Left renal cortex interstitium (tissue), 4 donors: ENCODE results near the gene MRC1. TPM values are rescaled to one million over a fixed set of nuclear protein-coding genes. Genes with fewer than 3 reads are reported as not detected.

Experiments used
- DNase-seq, 4 donors: peaks; one replicate each; pipeline ENCODE4 v3.0.0-alpha.2; 2013; ENCODE audit warnings: low read depth in 4 of 4, low spot score in 2 of 4, missing footprints in 1 of 4
- polyA plus RNA-seq, 4 donors: library from polyadenylated mRNA; unstranded; fragments of 120-200 nt; gene quantifications; one replicate each; pipeline ENCODE4 v1.2.1, GENCODE V29; 2013; ENCODE audit not compliant: insufficient read length in 4 of 4

MRC1 gene
- polyA plus RNA-seq, 4 donors = 8.2 to 11.8 (median 9.6) TPM

DNA sequence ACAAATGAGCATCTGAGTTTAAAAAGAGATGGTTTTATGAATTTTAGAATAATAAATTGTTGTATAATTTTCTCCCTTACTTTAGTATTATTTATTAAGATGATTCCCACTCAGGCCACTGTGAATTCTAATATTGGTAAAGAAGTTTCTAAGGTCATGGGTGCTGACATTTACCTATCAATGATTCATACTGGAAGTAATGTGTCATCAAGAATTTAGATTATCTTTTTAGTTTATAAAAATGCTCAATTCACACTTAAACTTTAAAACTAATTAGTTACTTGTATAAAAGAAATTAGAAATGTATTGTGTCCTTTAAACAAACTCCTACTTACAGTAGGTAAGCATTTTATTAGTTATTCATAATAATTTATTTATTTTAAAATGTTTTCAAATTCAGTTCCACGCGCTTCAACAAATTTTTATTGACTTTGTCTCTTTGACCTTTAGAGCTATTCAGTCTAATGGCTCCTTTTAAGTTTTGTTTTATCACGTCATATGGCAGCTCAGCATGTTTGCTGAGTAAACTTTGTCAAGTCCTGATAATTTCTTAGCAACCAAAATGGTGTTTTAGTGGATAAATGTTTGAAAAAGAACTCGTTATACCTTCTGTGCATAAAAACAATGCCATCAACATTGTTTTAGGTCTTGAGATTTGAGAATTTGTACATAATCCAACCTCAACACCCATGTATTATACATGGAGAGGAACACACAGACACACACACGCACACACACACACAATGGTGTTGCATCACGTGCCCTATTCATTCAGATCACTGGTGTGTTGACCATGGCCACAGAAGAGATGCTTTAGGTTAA, 15.1 kb upstream of the MRC1 start:
- DNase-seq = no peak

DNA sequence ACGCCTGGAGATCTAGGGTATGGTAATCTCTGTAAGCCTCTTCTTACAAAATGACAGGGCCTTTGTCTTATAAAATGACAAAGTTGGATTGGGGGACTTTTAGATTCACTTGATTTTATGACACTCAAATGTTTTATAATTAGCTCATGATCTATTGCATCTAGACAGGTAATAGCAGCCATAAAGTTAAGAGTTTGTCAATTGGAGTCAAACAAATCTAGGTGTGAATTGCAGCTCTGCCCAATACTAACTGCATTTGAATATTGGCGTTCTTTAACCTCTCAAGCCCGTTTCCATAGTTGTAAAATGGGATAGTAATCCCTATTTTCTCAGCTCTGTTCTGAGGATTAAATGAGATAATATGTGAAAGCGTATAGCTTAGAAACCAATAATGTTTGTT, 14.1 kb upstream of the MRC1 start:
- DNase-seq = no peak

DNA sequence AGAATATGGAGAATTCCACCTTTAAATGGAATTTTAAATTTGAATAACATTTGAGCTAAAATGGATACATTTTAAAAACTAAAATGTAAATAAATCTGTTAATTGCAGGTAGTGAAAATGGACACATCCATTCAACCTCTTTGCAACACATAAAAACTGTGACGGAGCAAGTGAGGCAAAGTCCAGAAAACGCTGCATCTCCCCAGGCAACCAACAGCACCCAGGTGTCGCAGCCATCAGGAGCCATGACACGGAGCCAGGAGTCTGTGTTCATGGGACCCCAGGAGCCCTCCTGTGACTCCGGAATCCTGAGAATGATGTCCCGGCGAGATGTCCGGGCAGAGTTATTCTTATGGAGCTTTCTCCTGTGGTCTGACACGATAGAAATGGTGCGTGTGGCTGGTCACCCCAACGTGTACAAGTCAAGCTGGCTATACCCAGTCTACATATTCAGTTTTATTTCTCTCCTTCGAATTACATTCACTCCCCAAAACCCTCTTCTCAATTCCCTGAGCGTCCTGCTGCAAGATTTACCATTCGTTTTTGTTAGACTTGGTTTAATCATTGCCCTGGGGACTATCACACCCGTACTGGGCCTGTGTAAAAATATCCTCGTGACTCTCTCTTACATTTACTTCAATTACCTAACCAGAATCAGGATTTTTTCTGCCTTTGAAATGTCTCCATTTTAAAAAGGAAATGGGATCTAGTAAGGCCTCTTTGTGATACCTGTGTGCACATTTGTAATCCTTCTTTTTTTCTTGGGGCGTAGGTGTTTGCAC, 13.1 kb upstream of the MRC1 start:
- no peak for DNase-seq

GRCh38 chr10:17801507-17801906, 7.6 kb upstream of the MRC1 start:
- no peak for DNase-seq

- no peak for DNase-seq
These were observed 6.8 kb upstream of the MRC1 start for GRCh38 chr10:17802350-17802749.

DNA sequence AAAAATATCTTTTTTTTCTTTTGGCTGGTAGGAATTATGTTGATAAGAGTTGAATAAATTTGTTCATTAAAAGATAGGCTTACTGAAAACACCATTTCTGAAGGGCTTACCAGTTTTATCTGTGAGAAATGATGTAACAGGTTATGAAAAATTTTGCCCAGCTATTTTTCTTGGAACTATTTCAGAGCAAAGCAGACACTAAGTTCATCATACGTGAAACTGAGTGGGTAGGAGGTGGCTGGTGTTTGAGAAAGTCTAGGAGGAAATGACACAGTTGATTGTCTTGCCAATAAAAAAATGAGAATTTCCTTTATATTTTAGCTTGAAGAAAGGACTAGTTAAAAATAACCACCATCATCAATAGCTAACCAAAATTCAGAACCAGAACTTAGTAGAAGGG, 6.2 kb upstream of the MRC1 start:
- no peak for DNase-seq

GRCh38 chr10:17805330-17805729, 3.8 kb upstream of the MRC1 start:
- no peak for DNase-seq

DNA sequence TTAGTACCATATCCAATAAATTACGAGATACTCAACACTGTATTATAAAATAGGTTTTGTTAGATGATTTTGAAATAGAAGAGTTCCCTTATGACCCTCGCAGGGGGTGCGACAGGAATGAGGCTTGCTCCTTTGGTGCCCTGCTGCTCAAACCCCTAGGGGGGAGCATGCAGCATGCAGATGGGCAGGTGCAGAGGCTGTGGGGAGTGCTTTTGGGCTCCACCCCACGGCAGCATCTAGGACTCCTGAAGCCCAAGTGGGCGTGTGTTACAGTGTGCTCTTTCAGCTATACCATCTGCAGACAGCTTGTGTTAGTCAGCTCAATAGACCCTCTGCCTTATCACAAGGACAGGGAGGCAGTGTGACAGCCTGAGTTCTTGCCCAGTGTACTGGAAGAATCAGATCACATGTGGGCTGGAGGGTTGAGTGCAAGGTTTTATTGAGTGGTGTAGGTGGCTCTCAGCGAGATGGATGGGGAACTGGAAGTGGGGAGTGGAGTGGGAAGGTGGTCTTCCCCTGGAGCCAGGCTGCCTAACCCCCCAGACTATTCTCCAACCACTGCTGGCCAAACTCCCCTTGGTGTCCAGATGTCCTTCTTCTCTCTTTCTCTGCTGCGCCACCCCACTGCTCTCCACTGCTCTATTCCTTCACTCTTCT, 3.1 kb upstream of the MRC1 start:
- DNase-seq = no peak

DNA sequence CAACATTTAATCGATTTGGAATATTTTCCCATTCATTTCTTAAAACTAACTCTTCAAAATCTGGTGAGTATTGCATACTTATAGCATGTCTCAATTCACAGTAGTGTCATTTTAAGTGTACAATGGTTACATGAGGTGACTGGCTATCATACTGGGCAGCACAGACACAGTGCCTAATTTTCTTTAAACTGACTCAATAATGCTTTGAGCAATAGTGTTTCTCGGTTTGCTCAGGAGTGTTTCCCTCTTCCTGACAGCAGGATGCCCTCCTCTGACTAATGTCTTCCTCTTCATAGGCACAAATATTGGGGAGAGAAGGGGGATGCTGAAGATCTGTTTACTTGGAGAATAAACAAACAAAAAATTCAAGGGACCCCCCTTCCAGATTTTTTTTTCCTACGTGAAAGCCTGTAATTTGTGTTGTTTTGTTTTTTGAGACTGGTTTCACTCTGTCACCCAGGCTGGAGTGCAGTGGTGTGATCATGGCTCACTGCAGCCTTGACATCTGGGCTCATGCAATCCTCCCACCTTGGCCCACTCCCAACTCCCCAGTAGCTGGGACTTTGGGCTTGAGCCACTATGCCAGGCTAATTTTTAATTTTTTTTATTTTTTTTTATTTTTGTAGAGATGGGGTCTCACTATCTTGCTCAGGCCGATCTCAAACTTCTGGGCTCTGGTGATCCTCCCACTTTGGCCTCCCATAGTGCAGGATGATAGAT, 2.2 kb downstream of the MRC1 start:
- DNase-seq = no peak

GRCh38 chr10:17814973-17815372, 5.8 kb downstream of the MRC1 start:
- no peak for DNase-seq

- no peak for DNase-seq
These were observed 7.1 kb downstream of the MRC1 start for GRCh38 chr10:17816199-17816598.

DNA sequence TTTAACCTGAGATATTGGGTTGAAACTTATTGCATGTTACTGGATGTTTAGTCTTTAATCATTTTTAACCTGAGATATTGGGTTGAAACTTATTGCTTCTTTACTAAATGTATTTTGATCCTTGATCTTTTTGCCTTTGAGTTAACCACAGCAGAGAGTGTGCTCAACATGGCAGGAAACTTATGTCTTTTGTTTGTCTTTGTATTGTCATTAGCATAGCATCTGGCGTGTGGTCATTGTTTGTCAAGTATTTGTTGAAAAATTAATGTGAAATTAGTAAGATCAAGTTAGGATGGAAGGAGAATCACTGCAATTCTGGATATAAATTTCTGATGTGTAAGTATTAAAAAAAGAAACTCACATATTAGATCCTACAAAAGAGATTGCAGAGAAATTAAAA, 8.2 kb downstream of the MRC1 start:
- DNase-seq = no peak

DNA sequence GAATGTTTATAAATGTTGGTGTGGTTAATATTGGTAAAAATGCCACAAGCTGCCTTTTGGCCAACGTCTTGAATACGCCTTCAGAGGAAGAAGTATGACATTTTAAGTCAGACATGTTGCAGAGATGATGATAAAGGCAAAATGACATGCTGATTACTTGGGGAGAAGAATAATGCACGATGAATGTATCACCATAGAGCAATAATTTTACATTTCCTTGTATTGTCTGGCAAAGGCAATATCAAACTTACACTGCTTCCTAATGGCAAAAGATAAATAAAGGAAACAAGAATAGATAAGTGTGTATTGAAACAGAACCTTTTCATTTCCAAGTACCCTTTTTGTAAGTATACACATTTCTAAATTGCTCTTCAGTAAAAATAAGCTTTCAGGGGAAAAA, 8.6 kb downstream of the MRC1 start:
- no peak for DNase-seq

- DNase-seq = no peak
These were observed 10.7 kb downstream of the MRC1 start for GRCh38 chr10:17819836-17820235.

DNA sequence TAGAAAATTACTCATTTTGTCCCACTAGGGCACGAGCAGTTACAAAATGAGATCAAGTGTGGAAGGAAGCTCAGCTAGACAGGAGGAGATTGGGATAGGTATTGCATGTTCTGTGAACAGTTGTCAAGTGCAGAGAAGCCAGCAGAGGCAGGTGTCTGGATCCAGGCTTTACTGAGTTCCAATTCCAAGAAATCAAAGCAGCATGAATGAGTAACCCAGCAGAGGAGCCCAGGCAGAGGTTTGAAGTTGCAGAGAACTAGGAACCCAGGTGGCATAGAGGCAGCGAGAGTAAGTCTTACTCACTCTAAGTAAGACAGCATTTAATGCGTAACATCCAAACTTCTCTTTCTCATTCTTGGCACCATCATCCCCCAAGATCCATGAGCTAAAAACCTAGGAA, 11.8 kb downstream of the MRC1 start:
- DNase-seq = no peak

GRCh38 chr10:17821893-17822292, 12.7 kb downstream of the MRC1 start:
- no peak for DNase-seq

DNA sequence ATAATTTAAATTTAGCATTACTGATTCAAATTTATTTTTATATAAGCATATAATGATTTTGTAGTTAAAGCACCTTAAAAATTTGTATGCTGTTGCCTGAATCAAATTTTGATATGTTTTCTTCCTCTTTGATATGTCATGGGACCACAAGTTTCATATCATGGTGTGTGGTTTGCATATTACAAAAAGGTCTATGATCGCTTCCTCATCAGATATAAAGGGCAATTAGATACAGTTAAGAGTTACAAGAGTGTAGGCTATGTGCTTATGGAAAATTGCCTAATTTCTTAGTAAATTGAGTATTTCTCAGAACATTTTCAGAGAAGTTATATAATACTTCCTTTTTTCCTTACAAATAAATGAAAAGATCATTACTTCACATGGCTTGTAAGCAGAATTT, 22.2 kb downstream of the MRC1 start:
- DNase-seq = no peak

- DNase-seq = no peak
These were observed 22.7 kb downstream of the MRC1 start for GRCh38 chr10:17831896-17832295.

GRCh38 chr10:17833656-17834055, 24.5 kb downstream of the MRC1 start:
- DNase-seq = no peak

DNA sequence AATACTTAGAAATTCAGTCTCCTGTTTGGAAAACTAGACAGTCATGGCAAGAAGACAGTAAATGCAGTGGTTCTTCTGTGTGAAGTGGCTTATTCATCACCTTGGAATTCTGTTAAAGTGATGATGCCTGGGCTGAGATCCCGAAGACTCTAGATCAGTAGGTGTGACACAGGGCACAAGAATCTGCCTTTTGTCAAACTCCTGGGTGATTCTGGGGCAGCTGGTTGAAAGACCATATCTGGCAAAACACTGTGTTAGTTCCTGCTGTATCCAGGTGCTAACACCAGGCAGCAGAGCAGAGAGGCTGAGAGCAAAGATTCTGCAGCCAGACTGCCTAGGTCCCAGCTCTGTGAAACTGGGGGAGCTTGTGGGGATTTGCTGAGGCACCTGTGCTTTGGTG, 26.5 kb downstream of the MRC1 start:
- no peak for DNase-seq

DNA sequence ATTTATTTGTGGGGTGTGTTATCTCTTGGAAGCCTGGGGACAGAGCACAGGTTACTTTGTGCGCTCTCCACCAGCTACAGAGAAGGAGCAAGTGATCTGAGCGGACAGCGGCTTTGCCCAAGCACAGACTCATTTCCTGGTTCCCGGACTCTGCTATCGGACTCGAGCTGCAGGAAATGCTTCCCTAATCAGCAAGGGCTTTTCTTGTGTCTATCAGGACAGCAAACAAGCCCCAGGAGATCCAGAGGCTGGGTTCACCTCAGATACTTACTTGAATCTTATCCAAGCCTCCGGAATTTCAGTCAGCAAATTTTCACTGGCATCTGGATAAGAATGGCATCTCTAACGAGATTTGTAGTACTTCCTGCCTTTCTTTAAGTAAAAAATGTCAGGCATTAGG, 27.8 kb downstream of the MRC1 start:
- no peak for DNase-seq
